HG02870 (cell line): ENCODE data around the gene PHF20.
"Not testable (repeated sequence)": the region's sequence is repeated elsewhere in the genome, so short reads cannot be mapped to it uniquely, and the experiment has no call there.

ENCODE experiments used
- ATAC-seq: cut with Tn5 transposase; IDR thresholded peaks from one replicate; pipeline ENCODE4 v1.9.1; 2021; ENCODE audit warnings: mild to moderate bottlenecking, moderate library complexity; ENCODE audit not compliant: unreplicated experiment

Gene PHF20

GRCh38 chr20:35738410-35739179 is 33.2 kb upstream of the PHF20 start:
- ATAC-seq, result no peak

GRCh38 chr20:35739294-35740163 is 32.3 kb upstream of the PHF20 start:
- no peak for ATAC-seq

GRCh38 chr20:35741892-35742740 is 29.7 kb upstream of the PHF20 start, which contains the start of gene RBM39:
Gene RBM39, minus strand, starts transcription at chr20:35742260. Its CDS starts 1,386 bp downstream, at chr20:35740874.
- ATAC-seq, result peak; percentile 81

GRCh38 chr20:35742741-35743523 is 28.9 kb upstream of the PHF20 start:
- peak; percentile 24 for ATAC-seq

- no peak for ATAC-seq
Measured at GRCh38 chr20:35743693-35744491, 27.9 kb upstream of the PHF20 start.

GRCh38 chr20:35744492-35744841 is 27.3 kb upstream of the PHF20 start:
- ATAC-seq, result not testable (repeated sequence)

- no peak for ATAC-seq
Measured at GRCh38 chr20:35750611-35751010, 21.2 kb upstream of the PHF20 start.

- ATAC-seq, result no peak
Measured at GRCh38 chr20:35756404-35756803, 15.4 kb upstream of the PHF20 start.

- no peak for ATAC-seq
Measured at GRCh38 chr20:35757098-35757705, 14.6 kb upstream of the PHF20 start.

- not testable (repeated sequence) for ATAC-seq
Measured at GRCh38 chr20:35761548-35761947, 10.3 kb upstream of the PHF20 start.

- no peak for ATAC-seq
Measured at GRCh38 chr20:35762461-35762860, 9.4 kb upstream of the PHF20 start.

GRCh38 chr20:35764936-35765335 is 6.9 kb upstream of the PHF20 start:
- ATAC-seq, result not testable (repeated sequence)

GRCh38 chr20:35766843-35767242 is 5.0 kb upstream of the PHF20 start:
- ATAC-seq, result no peak

GRCh38 chr20:35767683-35768481 is 3.9 kb upstream of the PHF20 start:
- peak; percentile 54 for ATAC-seq

- no peak for ATAC-seq
Measured at GRCh38 chr20:35768731-35769664, 2.8 kb upstream of the PHF20 start.

GRCh38 chr20:35771367-35771688 is 487 bp upstream of the PHF20 start:
- no peak for ATAC-seq

GRCh38 chr20:35772563-35773058 is 796 bp downstream of the PHF20 start:
- ATAC-seq, result no peak
